Osteoblast (primary cell): Measurements from ENCODE around the gene GABRB1. TPM values are rescaled to one million over a fixed set of nuclear protein-coding genes. Genes with fewer than 3 reads are reported as not detected.

Experiments
- DNase-seq: peaks from one replicate; pipeline ENCODE4 v3.0.0; 2011; ENCODE audit warnings: low spot score, mixed read lengths; ENCODE audit not compliant: insufficient read length; ENCODE audit errors: missing footprints
- H2AFZ ChIP-seq: 2 replicates; pipeline ENCODE4 v1.6.0; 2011; ENCODE audit warnings: mild to moderate bottlenecking, low read length
- H3K27ac ChIP-seq: 2 replicates; pipeline ENCODE4 v1.5.1; 2011; ENCODE audit warnings: mild to moderate bottlenecking, low read depth, low read length, moderate library complexity
- H3K27me3 ChIP-seq: 2 replicates; pipeline ENCODE4 v1.6.0; 2012; ENCODE audit warnings: mild to moderate bottlenecking, control low read depth, inconsistent platforms, low read length, moderate library complexity; ENCODE audit not compliant: insufficient read depth
- H3K36me3 ChIP-seq: 2 replicates; pipeline ENCODE4 v1.5.1; 2011; ENCODE audit warnings: mild to moderate bottlenecking, low read length, control low read depth, moderate library complexity; ENCODE audit not compliant: insufficient read depth
- H3K4me1 ChIP-seq: 2 replicates; pipeline ENCODE4 v1.5.1; 2011; ENCODE audit warnings: mild to moderate bottlenecking, low read length, control low read depth, moderate library complexity; ENCODE audit not compliant: insufficient read depth
- H3K4me2 ChIP-seq: 2 replicates; pipeline ENCODE4 v1.6.0; 2011; ENCODE audit warnings: mild to moderate bottlenecking, low read length; ENCODE audit not compliant: insufficient read depth
- H3K4me3 ChIP-seq: fragments of 200-600 bp; sonication (generic); 3 replicates; pipeline ENCODE4 v1.5.1; 2012; ENCODE audit warnings: mild to moderate bottlenecking, low read length, inconsistent platforms; ENCODE audit not compliant: insufficient read depth
- H3K79me2 ChIP-seq: 2 replicates; pipeline ENCODE4 v1.6.0; 2012; ENCODE audit warnings: mild to moderate bottlenecking, low read length, control low read depth, inconsistent platforms; ENCODE audit not compliant: insufficient read depth
- H3K9me3 ChIP-seq: 2 replicates; pipeline ENCODE4 v1.5.1; 2011; ENCODE audit warnings: low read depth, low read length, control low read depth
- H4K20me1 ChIP-seq: 2 replicates; pipeline ENCODE4 v1.6.0; 2012; ENCODE audit warnings: mild to moderate bottlenecking, low read length, control low read depth; ENCODE audit not compliant: insufficient read depth
- CTCF ChIP-seq: IDR thresholded peaks from 2 replicates; pipeline ENCODE4 v1.5.1; 2011; ENCODE audit warnings: mild to moderate bottlenecking, low read depth, low read length, moderate library complexity; ENCODE audit errors: extremely low read depth
- total RNA-seq: library from RNA; depleted of rRNA; stranded (reverse); fragments of >200 nt; gene quantifications from 2 replicates; pipeline ENCODE4 v1.2.3, GENCODE V29; 2012

The GABRB1 gene
- total RNA-seq, 1 donor = not detected

- peak overlapping the region; percentile 73 for H3K4me2 ChIP-seq
- H3K27me3 ChIP-seq = no peaks in the 10 kb centered on the region
- H3K79me2 ChIP-seq = no peaks in the 10 kb centered on the region
- no peak for DNase-seq
- H3K9me3 ChIP-seq = no peaks in the 10 kb centered on the region
- H3K27ac ChIP-seq = peak overlapping the region; percentile 35
- H3K4me1 ChIP-seq = peaks cover 36% of the 10 kb centered on the region
- peak overlapping the region; percentile 24 for H3K4me3 ChIP-seq
- H3K36me3 ChIP-seq = no peaks in the 10 kb centered on the region
- no peak for TF ChIP-seq CTCF
- no peak overlapping the region for H2AFZ ChIP-seq
- H4K20me1 ChIP-seq = no peaks in the 10 kb centered on the region
These were observed 43.4 kb downstream of the GABRB1 start for GRCh38 chr4:47074816-47075215.

GRCh38 chr4:47075262-47075661, 43.9 kb downstream of the GABRB1 start:
- peaks cover 36% of the 10 kb centered on the region for H3K4me1 ChIP-seq
- H3K27ac ChIP-seq = peak overlapping the region; percentile 35
- TF ChIP-seq CTCF = no peak
- H3K36me3 ChIP-seq = no peaks in the 10 kb centered on the region
- no peak overlapping the region for H2AFZ ChIP-seq
- peak overlapping the region; percentile 24 for H3K4me3 ChIP-seq
- no peaks in the 10 kb centered on the region for H4K20me1 ChIP-seq
- no peaks in the 10 kb centered on the region for H3K27me3 ChIP-seq
- H3K4me2 ChIP-seq = peak overlapping the region; percentile 73
- DNase-seq = no peak
- H3K79me2 ChIP-seq = no peaks in the 10 kb centered on the region
- H3K9me3 ChIP-seq = no peaks in the 10 kb centered on the region

DNA sequence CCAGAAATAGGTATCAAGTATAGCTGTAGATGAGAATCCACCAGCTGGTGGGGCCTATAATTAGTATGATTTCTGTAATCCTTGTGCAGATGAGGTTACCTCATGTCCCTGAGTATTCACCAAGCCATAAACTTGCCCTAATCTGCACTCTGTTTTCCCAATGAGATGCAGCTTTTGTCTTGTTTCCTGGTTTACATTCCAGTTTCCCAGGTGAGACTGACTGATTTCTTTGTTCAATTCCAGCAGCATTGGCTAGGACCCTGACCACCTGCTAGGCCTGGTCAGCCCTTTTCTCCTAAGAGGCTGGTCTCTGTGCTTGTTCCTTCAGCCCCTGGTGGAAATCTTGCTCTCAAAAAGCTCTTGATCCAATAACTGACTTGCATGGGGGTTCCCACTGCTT, 44.6 kb downstream of the GABRB1 start:
- no peak for TF ChIP-seq CTCF
- Histone ChIP-seq H3K79me2 (no peaks in the 10 kb centered on the region), H3K4me1 (peaks cover 36% of the 10 kb centered on the region), H3K36me3 (no peaks in the 10 kb centered on the region), H3K27ac (no peak overlapping the region), H3K4me3 (no peak overlapping the region), H3K27me3 (no peaks in the 10 kb centered on the region), H4K20me1 (no peaks in the 10 kb centered on the region), H3K4me2 (peak overlapping the region; percentile 73), H2AFZ (peak overlapping the region; percentile 36), H3K9me3 (no peaks in the 10 kb centered on the region)
- DNase-seq = no peak

DNA sequence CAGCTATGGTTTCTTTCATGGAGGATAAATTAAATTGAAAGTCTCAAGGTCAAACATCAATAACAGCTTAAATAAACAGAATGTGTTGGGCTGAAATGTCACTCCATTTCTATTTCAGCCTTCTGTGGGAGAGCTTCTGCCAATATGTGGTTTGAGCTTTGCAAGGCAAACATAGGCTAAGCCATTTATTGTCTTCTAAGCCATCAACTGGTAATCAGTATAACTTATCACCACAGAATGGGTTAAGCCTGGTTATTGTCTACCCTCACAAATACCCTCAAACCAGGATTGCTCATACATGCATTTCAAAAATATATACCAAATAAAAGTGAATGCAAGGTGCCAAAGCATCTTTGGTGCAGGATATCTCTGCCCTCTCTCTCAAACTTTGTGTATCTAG, 52.7 kb downstream of the GABRB1 start:
- H3K27ac ChIP-seq = no peak overlapping the region
- DNase-seq = no peak

More for the DNA sequence above, 52.7 kb downstream of the GABRB1 start:
- Histone ChIP-seq H3K4me1 (no peaks in the 10 kb centered on the region), H4K20me1 (no peaks in the 10 kb centered on the region), H3K4me3 (no peak overlapping the region), H3K27me3 (no peaks in the 10 kb centered on the region), H3K4me2 (no peak overlapping the region), H3K36me3 (no peaks in the 10 kb centered on the region), H2AFZ (no peak overlapping the region), H3K9me3 (no peaks in the 10 kb centered on the region), H3K79me2 (no peaks in the 10 kb centered on the region)
- TF ChIP-seq CTCF = no peak
